CD14-positive monocyte (primary cell): ENCODE results near the gene MBD3L4. TPM values are rescaled to one million over a fixed set of nuclear protein-coding genes. Genes with fewer than 3 reads are reported as not detected.

Source experiments
- DNase-seq, 3 donors: peaks; one replicate each; pipeline ENCODE4 v3.0.0-alpha.2; 2011 to 2022
- H2AFZ ChIP-seq: 2 replicates; pipeline ENCODE4 v1.6.0; 2012; ENCODE audit warnings: mild to moderate bottlenecking, low read depth, low read length, inconsistent platforms; ENCODE audit not compliant: insufficient read depth, poor library complexity, severe bottlenecking
- H3K27ac ChIP-seq, 2 donors: 1 replicate in 1 of 2; 2 replicates in 1 of 2; pipeline ENCODE4 v1.5.1; 2012 to 2013; ENCODE audit warnings: low read length in 2 of 2, control low read depth in 1 of 2, inconsistent platforms in 1 of 2, low read depth in 1 of 2, mild to moderate bottlenecking in 1 of 2
- H3K27me3 ChIP-seq, 2 donors: one replicate each; pipeline versions ENCODE4 v1.6.0 to v1.6.1; 2011 to 2013; ENCODE audit warnings: low read length in 2 of 2; ENCODE audit not compliant: control insufficient read depth in 2 of 2, insufficient read depth in 2 of 2
- H3K36me3 ChIP-seq, 2 donors: replicated peaks in 1 of 2; 1 replicate in 1 of 2; 2 replicates in 1 of 2; pipeline versions ENCODE4 v1.5.1 to v1.6.1; 2012 to 2013; ENCODE audit warnings: low read length in 2 of 2, control low read depth in 1 of 2, inconsistent platforms in 1 of 2, mild to moderate bottlenecking in 1 of 2; ENCODE audit not compliant: insufficient read depth in 2 of 2, control insufficient read depth in 1 of 2
- H3K4me1 ChIP-seq, 2 donors: 1 replicate in 1 of 2; 2 replicates in 1 of 2; pipeline versions ENCODE4 v1.5.1 to v1.6.1; 2012 to 2013; ENCODE audit warnings: low read length in 2 of 2, control low read depth in 1 of 2, inconsistent platforms in 1 of 2, mild to moderate bottlenecking in 1 of 2, moderate library complexity in 1 of 2; ENCODE audit not compliant: insufficient read depth in 2 of 2, control insufficient read depth in 1 of 2
- H3K4me2 ChIP-seq: replicated peaks from 2 replicates; pipeline ENCODE3; 2012; ENCODE audit warnings: low read length, moderate library complexity, mild to moderate bottlenecking; ENCODE audit not compliant: poor library complexity, severe bottlenecking; ENCODE audit errors: extremely low read depth
- H3K4me3 ChIP-seq, 3 experiments: fragments of 200-600 bp in 1 of 3; sonication (generic) in 1 of 3; replicated peaks in 1 of 3; 1 replicate in 2 of 3; 2 replicates in 1 of 3; pipeline ENCODE4 v1.5.1; 2011 to 2013; ENCODE audit warnings: low read length in 3 of 3, mild to moderate bottlenecking in 3 of 3, control low read depth in 2 of 3, low read depth in 2 of 3, inconsistent platforms in 1 of 3, moderate library complexity in 1 of 3
- H3K79me2 ChIP-seq: 2 replicates; pipeline ENCODE4 v1.6.0; 2012; ENCODE audit warnings: mild to moderate bottlenecking, control low read depth, inconsistent platforms, low read length, moderate library complexity; ENCODE audit not compliant: insufficient read depth
- H3K9ac ChIP-seq: 2 replicates; pipeline ENCODE4 v1.6.0; 2017; ENCODE audit warnings: low read length, mild to moderate bottlenecking; ENCODE audit not compliant: insufficient read depth, poor library complexity, severe bottlenecking
- H3K9me3 ChIP-seq, 2 donors: replicated peaks in 1 of 2; 1 replicate in 1 of 2; 2 replicates in 1 of 2; pipeline versions ENCODE4 v1.5.1 to v1.6.1; 2012 to 2013; ENCODE audit warnings: low read length in 2 of 2, control low read depth in 1 of 2; ENCODE audit not compliant: control insufficient read depth in 1 of 2, insufficient read depth in 1 of 2
- H4K20me1 ChIP-seq: 2 replicates; pipeline ENCODE4 v1.6.0; 2012; ENCODE audit warnings: mild to moderate bottlenecking, low read length, control low read depth, moderate library complexity; ENCODE audit not compliant: insufficient read depth
- H3K27ac Mint-ChIP-seq, 7 donors: one replicate each; pipeline ENCODE4 v1.8.0; 2020; ENCODE audit warnings: mild to moderate bottlenecking in 7 of 7, mixed read lengths in 7 of 7, moderate library complexity in 6 of 7, inconsistent platforms in 2 of 7
- H3K27me3 Mint-ChIP-seq, 3 donors: one replicate each; pipeline ENCODE4 v1.8.0; 2021 to 2022; ENCODE audit warnings: low read depth in 3 of 3, mild to moderate bottlenecking in 3 of 3, mixed read lengths in 3 of 3, moderate library complexity in 3 of 3, inconsistent platforms in 1 of 3
- H3K36me3 Mint-ChIP-seq, 2 donors: one replicate each; pipeline ENCODE4 v1.8.0; 2020; ENCODE audit warnings: mixed read lengths in 2 of 2, inconsistent platforms in 1 of 2, mild to moderate bottlenecking in 1 of 2
- H3K4me1 Mint-ChIP-seq: one replicate; pipeline ENCODE4 v1.8.0; 2020; ENCODE audit warnings: mild to moderate bottlenecking, mixed read lengths
- H3K4me3 Mint-ChIP-seq, 2 donors: one replicate each; pipeline ENCODE4 v1.8.0; 2020; ENCODE audit warnings: mild to moderate bottlenecking in 2 of 2, mixed read lengths in 2 of 2, moderate library complexity in 1 of 2
- H3K9me3 Mint-ChIP-seq, 7 donors: one replicate each; pipeline ENCODE4 v1.8.0; 2020 to 2022; ENCODE audit warnings: mixed read lengths in 7 of 7, mild to moderate bottlenecking in 6 of 7, moderate library complexity in 6 of 7, inconsistent platforms in 2 of 7
- WGBS: methylation state at CpG from one replicate; pipeline ENCODE4 v1.1.5; 2013; ENCODE audit warnings: missing lambda C conversion rate; ENCODE audit not compliant: insufficient coverage; 5-methylcytosine and 5-hydroxymethylcytosine counted together
- intact Hi-C, 2 donors: fragments of 100-400 bp; cut with micrococcal nuclease; formaldehyde crosslinking; loops; one replicate each; pipeline versions ENCODE4 v1.15.0 to v1.15.1; 2023
- polyA plus RNA-seq, 3 donors: library from polyadenylated mRNA; depleted of rRNA in 1 of 3; unstranded in 2 of 3; stranded (reverse) in 1 of 3; fragments of 300-500 nt in 2 of 3; fragments of >200 nt in 1 of 3; fragmentation: Illumina TruSeq in 2 of 3; gene quantifications; 1 replicate in 2 of 3; 2 replicates in 1 of 3; pipeline ENCODE4 v1.2.3, GENCODE V29; 2012 to 2021
- TF ChIP-seq, protein P1 (sequence below): fragments of 200-600 bp; IDR thresholded peaks from one replicate; pipeline ENCODE4 v1.8.0; 2022; ENCODE audit warnings: antibody characterized with exemption, mild to moderate bottlenecking

MBD3L4 gene
- polyA plus RNA-seq, 3 donors = not detected

DNA sequence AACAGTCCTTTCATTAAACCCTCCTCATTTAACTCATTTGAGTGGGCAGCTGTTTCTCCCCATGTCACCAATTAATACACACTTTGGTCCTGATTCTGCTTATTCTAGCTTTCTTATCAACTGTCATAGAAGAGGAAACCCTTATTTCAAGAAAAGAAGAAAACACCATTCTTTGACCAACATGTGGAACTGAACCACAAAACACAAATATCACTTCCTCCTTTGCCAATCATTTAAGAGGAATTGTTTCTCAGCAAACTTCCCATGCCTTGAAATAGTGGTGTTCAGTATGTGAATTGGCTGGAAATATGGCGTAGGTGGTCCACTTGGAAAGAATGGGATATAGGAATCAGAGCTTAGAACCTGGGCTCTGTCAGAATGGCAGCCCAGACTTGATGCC is 39.2 kb downstream of the MBD3L4 start:
- Mint-ChIP-seq H3K27ac (peak overlapping the region in 6 of 7 donors; percentile 64 to 95 (median 91)), H3K36me3 (no peaks in the 10 kb centered on the region), H3K4me1 (peaks cover 29% of the 10 kb centered on the region), H3K9me3 (peaks cover 0 to 8% (median 3%) of the 10 kb centered on the region in 7 donors), H3K27me3 (peaks cover 1 to 2% (median 1%) of the 10 kb centered on the region in 3 donors), H3K4me3 (peak overlapping the region in 1 of 2 donors; percentile 77)
- H3K27me3 ChIP-seq = no peaks in the 10 kb centered on the region
- no peaks in the 10 kb centered on the region for H3K79me2 ChIP-seq
- no peaks in the 10 kb centered on the region for H3K9me3 ChIP-seq
- 43% methylated on average over 1 of the region's 1 CpG for WGBS
- TF ChIP-seq, protein P1, sequence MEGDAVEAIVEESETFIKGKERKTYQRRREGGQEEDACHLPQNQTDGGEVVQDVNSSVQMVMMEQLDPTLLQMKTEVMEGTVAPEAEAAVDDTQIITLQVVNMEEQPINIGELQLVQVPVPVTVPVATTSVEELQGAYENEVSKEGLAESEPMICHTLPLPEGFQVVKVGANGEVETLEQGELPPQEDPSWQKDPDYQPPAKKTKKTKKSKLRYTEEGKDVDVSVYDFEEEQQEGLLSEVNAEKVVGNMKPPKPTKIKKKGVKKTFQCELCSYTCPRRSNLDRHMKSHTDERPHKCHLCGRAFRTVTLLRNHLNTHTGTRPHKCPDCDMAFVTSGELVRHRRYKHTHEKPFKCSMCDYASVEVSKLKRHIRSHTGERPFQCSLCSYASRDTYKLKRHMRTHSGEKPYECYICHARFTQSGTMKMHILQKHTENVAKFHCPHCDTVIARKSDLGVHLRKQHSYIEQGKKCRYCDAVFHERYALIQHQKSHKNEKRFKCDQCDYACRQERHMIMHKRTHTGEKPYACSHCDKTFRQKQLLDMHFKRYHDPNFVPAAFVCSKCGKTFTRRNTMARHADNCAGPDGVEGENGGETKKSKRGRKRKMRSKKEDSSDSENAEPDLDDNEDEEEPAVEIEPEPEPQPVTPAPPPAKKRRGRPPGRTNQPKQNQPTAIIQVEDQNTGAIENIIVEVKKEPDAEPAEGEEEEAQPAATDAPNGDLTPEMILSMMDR = no peak
- intact Hi-C loops = no loop called here
- no peaks in the 10 kb centered on the region for H4K20me1 ChIP-seq
- peaks cover 38 to 51% of the 10 kb centered on the region in 2 donors for H3K4me1 ChIP-seq
- H3K4me2 ChIP-seq = peak overlapping the region; percentile 60
- no peak overlapping the region for H2AFZ ChIP-seq
- no peaks in the 10 kb centered on the region for H3K36me3 ChIP-seq
- peak overlapping the region in 1 of 3 experiments; percentile 50 for H3K4me3 ChIP-seq
- DNase-seq = peak in 2 of 3 donors; percentile 39 to 54
- peak overlapping the region; percentile 45 to 76 for H3K27ac ChIP-seq
- no peak overlapping the region for H3K9ac ChIP-seq

DNA sequence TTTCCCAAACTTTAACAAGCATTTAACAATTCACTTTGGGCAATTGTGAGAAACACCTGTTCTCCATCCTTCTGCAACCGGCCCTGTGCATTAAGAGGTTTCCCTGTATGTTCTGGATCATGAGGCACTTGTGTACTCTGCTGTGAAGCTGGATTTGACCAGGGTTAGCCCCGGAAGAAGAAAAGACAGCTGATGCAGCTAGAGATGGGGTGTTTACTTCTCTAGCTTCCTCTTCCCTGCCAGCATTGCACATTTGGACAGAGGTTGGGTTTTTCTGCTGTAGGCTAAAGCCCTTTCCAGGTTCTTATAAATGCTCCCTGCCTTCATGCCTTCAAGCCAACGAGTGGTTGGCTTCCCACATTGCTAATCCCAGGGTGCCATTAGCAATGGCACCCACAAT is 39.6 kb downstream of the MBD3L4 start:
- H3K36me3 ChIP-seq = no peaks in the 10 kb centered on the region
- H3K9me3 ChIP-seq = no peaks in the 10 kb centered on the region
- Mint-ChIP-seq H3K4me1 (peaks cover 29% of the 10 kb centered on the region), H3K27ac (peak overlapping the region; percentile 53 to 95 (median 91)), H3K9me3 (peaks cover 2 to 9% (median 4%) of the 10 kb centered on the region in 7 donors), H3K36me3 (no peaks in the 10 kb centered on the region), H3K27me3 (peaks cover 1 to 3% (median 3%) of the 10 kb centered on the region in 3 donors), H3K4me3 (peak overlapping the region in 1 of 2 donors; percentile 77)
- intact Hi-C loops = no loop called here
- WGBS = 75% methylated on average over 2 of the region's 3 CpGs
- H4K20me1 ChIP-seq = no peaks in the 10 kb centered on the region
- peak overlapping the region in 1 of 3 experiments; percentile 50 for H3K4me3 ChIP-seq
- H3K9ac ChIP-seq = no peak overlapping the region
- peaks cover 38 to 51% of the 10 kb centered on the region in 2 donors for H3K4me1 ChIP-seq
- TF ChIP-seq, protein P1 = no peak
- no peak overlapping the region for H2AFZ ChIP-seq
- H3K79me2 ChIP-seq = no peaks in the 10 kb centered on the region
- H3K4me2 ChIP-seq = peak overlapping the region; percentile 60
- peak overlapping the region; percentile 45 to 76 for H3K27ac ChIP-seq
- peak; percentile 21 to 32 (median 22) for DNase-seq
- no peaks in the 10 kb centered on the region for H3K27me3 ChIP-seq
